ENCODE measurements around the gene ARV1.
"Not testable (repeated sequence)": the region's sequence is repeated elsewhere in the genome, so short reads cannot be mapped to it uniquely, and the experiment has no call there.

The ARV1 gene

DNA sequence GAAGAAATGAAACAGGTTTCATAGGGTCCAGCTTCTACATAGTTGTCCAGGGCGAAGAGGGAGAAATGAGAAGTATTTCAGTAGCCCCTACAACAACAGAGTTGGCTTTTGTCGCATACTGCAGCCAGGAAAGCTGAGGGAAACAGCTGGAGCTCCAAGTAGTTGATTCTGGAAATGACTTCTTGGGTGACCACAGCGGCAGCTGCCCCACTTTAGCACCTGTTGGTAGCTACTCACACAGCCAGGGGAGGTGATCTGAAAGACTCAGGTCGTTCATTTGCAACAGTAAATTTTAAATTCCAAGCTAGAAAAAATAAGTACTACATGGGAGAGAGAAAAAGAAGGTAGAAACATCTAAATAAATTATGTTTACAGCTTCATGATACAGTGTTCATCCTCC, 2.5 kb upstream of the ARV1 start:
- H3K36me3 ChIP-seq (ENCODE audit: control insufficient read depth, insufficient read depth, low read length), result no peaks in the 10 kb centered on the region
- no peak overlapping the region for H3K27ac ChIP-seq (ENCODE audit: low read length)
- H3K4me1 ChIP-seq (ENCODE audit: control insufficient read depth, insufficient read depth, low read length), result no peaks in the 10 kb centered on the region
- H3K9me3 ChIP-seq (ENCODE audit: control insufficient read depth, insufficient read depth, low read length), result no peaks in the 10 kb centered on the region
- no peaks in the 10 kb centered on the region; the same call in 1 of the 2 replicates for H3K27me3 ChIP-seq (ENCODE audit: control insufficient read depth, insufficient read depth, low read length)
- DNase-seq (ENCODE audit: low read depth, low spot score), result no peak
- WGBS (ENCODE audit: insufficient coverage, insufficient read length), result no CpG with 5 or more reads among the region's 4 CpGs
- no peak overlapping the region for H3K4me3 ChIP-seq (ENCODE audit: low read length)

DNA sequence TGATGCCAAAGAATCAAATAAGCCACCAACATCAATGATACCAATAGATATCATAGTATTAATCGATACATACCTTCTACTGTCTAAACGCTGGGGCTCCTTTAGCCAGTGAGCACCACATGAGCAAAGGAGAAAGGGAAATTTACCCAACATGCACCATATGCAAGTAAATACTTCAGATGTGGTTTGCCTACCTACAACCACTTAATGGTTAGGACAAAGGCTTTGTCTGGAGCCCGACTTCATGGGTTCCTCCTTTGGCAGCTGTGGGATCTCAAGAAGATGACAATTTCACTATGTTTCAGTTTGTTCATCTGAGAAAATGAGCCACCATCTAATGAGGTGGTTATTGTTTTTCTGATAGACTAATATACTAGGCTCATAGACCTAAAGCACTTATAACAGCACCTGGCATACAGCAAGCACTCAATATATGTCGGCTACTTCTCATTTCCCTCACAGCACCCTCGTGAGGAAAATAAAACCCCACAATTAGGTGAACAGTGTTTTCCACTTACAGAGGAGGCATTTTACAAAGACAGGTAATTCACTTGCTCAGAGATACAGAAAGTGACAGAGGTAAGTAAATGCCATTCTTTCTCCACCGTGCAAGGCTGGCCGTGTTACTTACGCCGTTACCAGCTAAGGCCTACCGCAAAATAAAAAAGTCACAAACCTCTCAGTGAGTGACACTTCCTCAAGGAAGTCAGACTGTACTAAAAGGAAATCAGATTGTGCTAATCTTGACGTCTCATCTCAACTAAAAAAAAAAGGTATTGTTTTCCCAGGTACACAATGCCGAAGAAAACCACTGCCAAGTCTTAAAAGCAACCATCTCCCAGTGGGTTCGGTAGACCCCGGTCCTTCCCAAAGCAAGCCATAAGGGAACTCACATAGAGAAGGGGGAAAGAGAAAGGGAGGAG, 1.8 kb upstream of the ARV1 start:
- no peaks in the 10 kb centered on the region for H3K4me1 ChIP-seq (ENCODE audit: control insufficient read depth, insufficient read depth, low read length)
- no peak overlapping the region for H3K27ac ChIP-seq (ENCODE audit: low read length)
- no peak overlapping the region for H3K4me3 ChIP-seq (ENCODE audit: low read length)
- no CpG with 5 or more reads among the region's 14 CpGs for WGBS (ENCODE audit: insufficient coverage, insufficient read length)
- no peak for DNase-seq (ENCODE audit: low read depth, low spot score)
- H3K27me3 ChIP-seq (ENCODE audit: control insufficient read depth, insufficient read depth, low read length), result no peaks in the 10 kb centered on the region; the same call in 1 of the 2 replicates
- H3K9me3 ChIP-seq (ENCODE audit: control insufficient read depth, insufficient read depth, low read length), result no peaks in the 10 kb centered on the region
- H3K36me3 ChIP-seq (ENCODE audit: control insufficient read depth, insufficient read depth, low read length), result no peaks in the 10 kb centered on the region

DNA sequence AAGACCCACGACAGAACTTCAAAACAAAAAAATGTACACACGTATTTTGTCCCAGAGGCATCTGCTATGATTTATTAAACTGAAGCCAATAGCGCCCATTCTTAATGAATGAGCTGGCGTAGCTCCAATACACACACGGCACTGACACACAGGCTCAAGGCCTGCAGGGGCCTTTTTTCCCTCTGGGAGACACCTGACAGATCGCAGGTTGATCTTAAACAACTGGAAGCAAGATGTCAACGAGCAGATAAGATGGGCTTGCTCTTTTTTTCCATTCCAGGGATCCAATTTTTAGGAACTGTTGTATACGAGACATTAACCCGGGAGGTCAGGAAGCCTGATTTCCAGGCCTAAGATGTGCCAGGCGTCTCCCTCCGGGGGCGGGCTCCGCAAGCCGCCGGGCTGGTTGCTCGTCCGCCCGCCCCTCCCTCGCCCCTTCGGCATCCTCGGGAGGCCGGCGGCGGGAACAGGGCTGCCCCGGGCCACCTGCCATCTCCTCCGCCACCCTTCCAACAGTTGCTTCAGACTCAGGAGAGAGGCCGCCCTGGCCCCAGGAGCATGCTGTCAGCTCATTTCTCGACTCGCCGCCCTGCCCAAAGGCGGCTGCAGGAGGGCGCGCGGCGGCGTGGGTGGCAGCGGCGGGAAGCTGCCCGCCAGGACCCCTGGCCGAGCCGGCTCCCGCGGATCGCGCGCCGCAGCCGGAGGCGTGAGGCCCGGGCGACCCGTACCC, 968 bp upstream of the ARV1 start:
- Histone ChIP-seq H3K4me1 (ENCODE audit: control insufficient read depth, insufficient read depth, low read length) (no peaks in the 10 kb centered on the region), H3K27me3 (ENCODE audit: control insufficient read depth, insufficient read depth, low read length) (peaks cover 4% of the 10 kb centered on the region), H3K36me3 (ENCODE audit: control insufficient read depth, insufficient read depth, low read length) (no peaks in the 10 kb centered on the region), H3K9me3 (ENCODE audit: control insufficient read depth, insufficient read depth, low read length) (no peaks in the 10 kb centered on the region), H3K4me3 (ENCODE audit: low read length) (peak overlapping the region; percentile 89; the same call in 1 of the 2 replicates), H3K27ac (ENCODE audit: low read length) (no peak overlapping the region)
- WGBS (ENCODE audit: insufficient coverage, insufficient read length), result no CpG with 5 or more reads among the region's 52 CpGs
- DNase-seq (ENCODE audit: low read depth, low spot score), result no peak

DNA sequence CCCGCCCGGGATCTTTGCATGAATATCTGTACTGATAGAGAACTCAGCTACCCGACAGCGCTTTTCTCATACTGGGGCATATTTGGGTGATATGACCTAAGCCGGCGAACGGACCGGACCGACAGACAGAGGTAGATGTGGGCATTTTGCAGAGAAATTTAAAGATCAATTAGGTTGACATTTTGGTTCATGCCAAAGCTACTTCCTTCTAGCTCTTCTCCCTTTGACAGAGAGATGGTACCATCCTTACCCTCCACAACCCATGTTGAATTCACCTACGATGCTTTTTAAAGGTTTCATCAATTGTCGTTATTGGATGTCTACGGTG, 459 bp downstream of the ARV1 start:
- no peaks in the 10 kb centered on the region for H3K9me3 ChIP-seq (ENCODE audit: control insufficient read depth, insufficient read depth, low read length)
- H3K4me1 ChIP-seq (ENCODE audit: control insufficient read depth, insufficient read depth, low read length), result no peaks in the 10 kb centered on the region
- DNase-seq (ENCODE audit: low read depth, low spot score), result no peak
- H3K27me3 ChIP-seq (ENCODE audit: control insufficient read depth, insufficient read depth, low read length), result peaks cover 15% of the 10 kb centered on the region
- no peak overlapping the region for H3K27ac ChIP-seq (ENCODE audit: low read length)
- no CpG with 5 or more reads among the region's 12 CpGs for WGBS (ENCODE audit: insufficient coverage, insufficient read length)
- H3K36me3 ChIP-seq (ENCODE audit: control insufficient read depth, insufficient read depth, low read length), result no peaks in the 10 kb centered on the region
- peak overlapping the region; percentile 81; the same call in 1 of the 2 replicates for H3K4me3 ChIP-seq (ENCODE audit: low read length)

DNA sequence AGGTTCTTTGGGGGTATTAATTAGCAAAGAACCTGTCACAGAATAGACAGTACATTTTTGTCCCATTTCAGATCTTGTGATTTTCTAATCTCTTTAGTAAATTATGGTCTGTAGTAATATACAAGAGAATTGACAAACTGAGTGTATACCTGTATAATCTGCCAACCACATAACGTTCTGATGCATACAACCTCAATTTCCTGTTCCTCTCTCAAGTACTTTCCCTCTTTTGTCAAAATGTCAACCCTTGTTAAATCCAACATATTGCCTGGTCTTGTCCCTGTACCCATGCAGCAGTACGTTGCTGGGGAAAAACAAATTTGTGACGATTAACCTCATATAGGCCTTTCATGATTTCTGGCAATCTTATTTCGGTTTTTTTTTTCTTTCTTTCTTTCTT, 1.1 kb downstream of the ARV1 start:
- no peak for DNase-seq (ENCODE audit: low read depth, low spot score)
- Histone ChIP-seq H3K27me3 (ENCODE audit: control insufficient read depth, insufficient read depth, low read length) (peaks cover 16% of the 10 kb centered on the region), H3K9me3 (ENCODE audit: control insufficient read depth, insufficient read depth, low read length) (no peaks in the 10 kb centered on the region), H3K27ac (ENCODE audit: low read length) (no peak overlapping the region), H3K36me3 (ENCODE audit: control insufficient read depth, insufficient read depth, low read length) (no peaks in the 10 kb centered on the region), H3K4me3 (ENCODE audit: low read length) (no peak overlapping the region), H3K4me1 (ENCODE audit: control insufficient read depth, insufficient read depth, low read length) (no peaks in the 10 kb centered on the region)
- WGBS (ENCODE audit: insufficient coverage, insufficient read length), result no CpG with 5 or more reads among the region's 4 CpGs

DNA sequence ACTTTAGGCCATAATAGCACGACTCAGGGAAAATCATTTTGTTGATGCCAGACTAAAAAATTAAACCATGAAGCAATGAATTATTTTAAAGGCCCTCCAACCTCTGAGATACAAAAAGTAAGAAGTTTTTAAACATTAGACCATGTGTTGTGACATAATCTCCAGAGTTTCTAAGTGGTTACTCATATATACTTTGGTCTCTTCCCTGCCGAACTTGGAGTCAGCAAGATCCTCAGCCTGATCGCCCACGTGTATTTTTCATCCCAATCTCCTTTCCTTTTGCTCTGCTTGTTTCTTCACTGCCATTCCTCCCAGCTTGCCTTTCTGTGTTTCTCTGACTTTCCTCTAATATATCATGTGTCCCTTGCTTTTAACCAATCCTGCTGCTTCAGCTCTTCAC, 3.8 kb downstream of the ARV1 start:
- peaks cover 2% of the 10 kb centered on the region; the same call in 1 of the 2 replicates for H3K4me1 ChIP-seq (ENCODE audit: control insufficient read depth, insufficient read depth, low read length)
- no peaks in the 10 kb centered on the region for H3K9me3 ChIP-seq (ENCODE audit: control insufficient read depth, insufficient read depth, low read length)
- no peak overlapping the region for H3K27ac ChIP-seq (ENCODE audit: low read length)
- peaks cover 38% of the 10 kb centered on the region for H3K27me3 ChIP-seq (ENCODE audit: control insufficient read depth, insufficient read depth, low read length)
- no peak for DNase-seq (ENCODE audit: low read depth, low spot score)
- H3K4me3 ChIP-seq (ENCODE audit: low read length), result no peak overlapping the region
- no CpG with 5 or more reads among the region's 4 CpGs for WGBS (ENCODE audit: insufficient coverage, insufficient read length)
- no peaks in the 10 kb centered on the region for H3K36me3 ChIP-seq (ENCODE audit: control insufficient read depth, insufficient read depth, low read length)

DNA sequence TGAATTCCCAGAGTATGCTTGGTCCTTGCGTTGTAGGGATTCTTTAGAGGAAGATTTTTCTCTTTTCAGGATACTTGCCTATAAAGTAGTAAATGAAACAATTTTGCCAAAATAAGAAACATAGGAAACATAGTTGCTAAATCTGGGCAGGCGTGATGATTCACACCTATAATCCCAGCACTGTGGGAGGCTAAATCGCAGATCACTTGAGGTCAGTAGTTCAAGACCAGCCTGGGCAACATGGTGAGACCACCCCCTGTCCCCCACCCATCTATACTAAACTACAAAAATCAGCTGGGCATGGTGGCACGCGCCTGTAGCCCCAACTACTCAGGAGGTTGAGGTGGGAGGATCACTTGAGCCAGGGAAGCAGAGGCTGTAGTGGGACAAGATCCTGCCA, 4.9 kb downstream of the ARV1 start:
- H3K4me3 ChIP-seq (ENCODE audit: low read length), result no peak overlapping the region
- no peaks in the 10 kb centered on the region for H3K9me3 ChIP-seq (ENCODE audit: control insufficient read depth, insufficient read depth, low read length)
- no peak overlapping the region for H3K27ac ChIP-seq (ENCODE audit: low read length)
- H3K27me3 ChIP-seq (ENCODE audit: control insufficient read depth, insufficient read depth, low read length), result peaks cover 38% of the 10 kb centered on the region
- WGBS (ENCODE audit: insufficient coverage, insufficient read length), result no CpG with 5 or more reads among the region's 5 CpGs
- peaks cover 2% of the 10 kb centered on the region; the same call in 1 of the 2 replicates for H3K4me1 ChIP-seq (ENCODE audit: control insufficient read depth, insufficient read depth, low read length)
- H3K36me3 ChIP-seq (ENCODE audit: control insufficient read depth, insufficient read depth, low read length), result no peaks in the 10 kb centered on the region
- DNase-seq (ENCODE audit: low read depth, low spot score), result no peak

DNA sequence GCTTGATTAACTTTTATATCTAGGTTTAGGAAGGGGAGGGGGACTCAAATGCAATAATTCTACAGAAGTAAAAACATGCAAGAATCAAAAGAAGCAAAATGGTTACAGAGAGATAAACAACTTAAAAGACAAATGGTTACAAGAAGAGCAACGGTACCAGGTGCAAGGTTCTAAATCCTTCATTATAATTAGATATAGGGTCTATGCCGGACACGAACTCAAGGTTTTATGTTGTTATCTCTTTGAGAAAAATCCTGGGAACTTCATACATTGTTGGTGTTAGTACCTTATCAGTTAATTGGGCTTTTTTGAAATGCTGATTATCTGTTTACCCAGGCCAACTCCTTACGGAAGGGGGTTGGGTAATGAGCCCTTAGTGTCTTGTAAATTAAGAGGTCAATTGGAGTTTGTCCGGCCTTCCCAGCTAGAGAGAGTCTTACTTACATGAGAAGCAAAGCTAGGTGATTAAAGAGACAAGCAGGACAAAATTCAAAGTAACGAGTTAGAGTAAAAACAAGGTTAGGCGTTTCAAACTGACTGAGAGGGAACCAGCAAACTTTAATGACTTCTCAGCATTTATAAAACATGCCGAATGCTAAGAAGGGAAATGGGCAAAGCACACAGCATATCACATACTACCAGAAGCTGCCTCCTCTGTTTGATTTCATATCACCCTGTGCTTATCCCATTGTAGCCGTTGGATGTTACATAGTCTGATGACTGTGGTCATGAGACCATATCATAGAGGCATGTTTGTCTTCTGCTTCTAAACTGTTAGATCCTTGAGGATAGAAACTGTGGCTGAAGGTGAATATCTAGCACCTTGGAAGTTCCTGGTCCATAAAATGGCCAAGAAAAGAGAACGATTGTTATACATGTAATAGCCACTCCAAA, 6.0 kb downstream of the ARV1 start:
- WGBS (ENCODE audit: insufficient coverage, insufficient read length), result no CpG with 5 or more reads among the region's 10 CpGs
- not testable (repeated sequence) for H3K4me3 ChIP-seq (ENCODE audit: low read length); H3K27ac ChIP-seq (ENCODE audit: low read length); H3K4me1 ChIP-seq (ENCODE audit: control insufficient read depth, insufficient read depth, low read length); DNase-seq (ENCODE audit: low read depth, low spot score); H3K9me3 ChIP-seq (ENCODE audit: control insufficient read depth, insufficient read depth, low read length); H3K36me3 ChIP-seq (ENCODE audit: control insufficient read depth, insufficient read depth, low read length)
- peaks cover 38% of the 10 kb centered on the region for H3K27me3 ChIP-seq (ENCODE audit: control insufficient read depth, insufficient read depth, low read length)

DNA sequence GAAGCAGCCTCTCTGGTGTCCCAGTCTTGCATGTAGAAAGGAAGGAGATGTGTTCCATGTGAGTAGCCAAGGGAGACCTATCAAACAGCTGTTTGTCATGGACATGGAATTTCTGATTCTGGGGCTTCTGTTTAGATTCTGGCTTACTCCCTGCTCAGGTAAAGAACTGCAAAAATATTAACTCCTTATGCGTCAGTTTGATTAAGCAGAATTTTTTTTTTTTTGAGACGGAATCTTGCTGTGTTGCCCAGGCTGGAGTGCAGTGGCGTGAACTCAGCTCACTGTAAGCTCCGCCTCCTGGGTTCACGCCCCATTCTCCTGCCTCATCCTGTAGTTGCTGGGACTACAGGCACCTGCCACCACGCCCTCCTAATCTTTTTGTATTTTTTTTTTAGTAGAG, 6.8 kb downstream of the ARV1 start:
- Histone ChIP-seq H3K4me3 (ENCODE audit: low read length) (no peak overlapping the region), H3K36me3 (ENCODE audit: control insufficient read depth, insufficient read depth, low read length) (no peaks in the 10 kb centered on the region), H3K4me1 (ENCODE audit: control insufficient read depth, insufficient read depth, low read length) (peaks cover 2% of the 10 kb centered on the region; the same call in 1 of the 2 replicates), H3K27ac (ENCODE audit: low read length) (no peak overlapping the region), H3K27me3 (ENCODE audit: control insufficient read depth, insufficient read depth, low read length) (peaks cover 38% of the 10 kb centered on the region), H3K9me3 (ENCODE audit: control insufficient read depth, insufficient read depth, low read length) (no peaks in the 10 kb centered on the region)
- DNase-seq (ENCODE audit: low read depth, low spot score), result no peak
- WGBS (ENCODE audit: insufficient coverage, insufficient read length), result no CpG with 5 or more reads among the region's 6 CpGs

DNA sequence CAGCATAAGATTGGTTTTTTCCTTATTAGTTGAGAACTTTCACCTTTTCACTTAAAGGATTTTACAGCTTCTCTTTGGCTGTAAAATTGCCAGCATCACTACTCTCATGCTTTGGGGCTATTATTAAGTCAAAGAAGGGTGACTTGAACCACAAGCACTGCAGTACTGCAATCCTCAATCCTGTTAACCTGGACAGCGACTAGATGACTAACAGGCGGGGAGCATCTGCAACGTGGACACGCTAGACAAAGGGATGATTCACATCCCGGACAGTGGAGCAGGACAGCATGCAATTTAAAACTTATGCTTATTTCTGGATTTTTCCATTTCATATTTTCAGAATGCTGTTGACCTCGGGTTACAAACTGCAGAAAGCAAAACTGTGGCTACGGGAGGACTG, 8.1 kb downstream of the ARV1 start:
- Histone ChIP-seq H3K27ac (ENCODE audit: low read length) (no peak overlapping the region), H3K4me3 (ENCODE audit: low read length) (no peak overlapping the region), H3K36me3 (ENCODE audit: control insufficient read depth, insufficient read depth, low read length) (no peaks in the 10 kb centered on the region), H3K9me3 (ENCODE audit: control insufficient read depth, insufficient read depth, low read length) (no peaks in the 10 kb centered on the region), H3K27me3 (ENCODE audit: control insufficient read depth, insufficient read depth, low read length) (peaks cover 38% of the 10 kb centered on the region), H3K4me1 (ENCODE audit: control insufficient read depth, insufficient read depth, low read length) (peaks cover 2% of the 10 kb centered on the region; the same call in 1 of the 2 replicates)
- no CpG with 5 or more reads among the region's 7 CpGs for WGBS (ENCODE audit: insufficient coverage, insufficient read length)
- DNase-seq (ENCODE audit: low read depth, low spot score), result no peak

Measured in iPS DF 6.9 (cell line).